HG03558 (cell line): ENCODE measurements around the gene HOXD13.
A peak's percentile ranks its signal among the peaks of the same experiment; 100 is the strongest.

ENCODE experiments used
- ATAC-seq: cut with Tn5 transposase; IDR thresholded peaks from one replicate; pipeline ENCODE4 v1.9.1; 2021; ENCODE audit warnings: moderate number of reproducible peaks; ENCODE audit not compliant: unreplicated experiment; ENCODE audit errors: extremely low read depth

Gene HOXD13

DNA sequence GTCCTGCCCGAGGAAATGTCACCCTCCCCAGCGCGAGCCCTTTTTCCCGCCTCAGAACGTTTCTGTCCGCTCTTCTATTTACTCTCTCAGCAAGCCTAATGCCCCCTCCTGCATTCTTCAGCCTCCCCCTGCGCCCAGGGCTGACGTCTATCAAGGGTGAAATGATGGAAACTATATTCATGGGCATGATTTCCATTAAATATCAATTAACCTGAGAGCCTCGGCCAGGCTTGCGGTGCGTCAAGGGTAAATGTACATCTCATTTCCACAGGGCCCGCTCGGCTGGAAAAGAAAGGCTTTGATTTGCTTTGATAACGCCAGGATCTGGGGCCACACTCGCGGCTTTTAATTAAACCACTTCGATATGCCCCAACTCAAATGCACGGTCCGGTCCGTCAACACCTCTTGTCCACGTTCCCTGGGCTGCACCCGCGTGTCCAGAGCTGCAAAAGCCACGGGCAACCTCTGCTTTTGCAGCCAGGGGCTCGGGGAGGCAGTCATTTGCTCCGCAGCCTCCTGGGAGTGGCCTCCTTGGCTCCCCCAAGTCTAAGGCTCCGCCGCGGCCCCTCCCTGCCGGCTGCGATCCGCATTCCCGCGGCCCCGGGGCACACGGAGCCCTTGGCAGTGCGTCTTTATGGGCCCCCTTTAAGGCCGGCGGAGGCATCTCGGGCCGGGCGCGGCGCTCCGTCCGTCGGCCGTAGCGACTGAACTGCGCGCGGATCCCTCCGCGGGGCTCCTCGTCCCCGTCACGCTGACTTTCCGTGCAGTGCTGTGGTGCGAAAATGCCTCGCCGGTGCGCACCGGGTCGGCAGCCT lies 36.7 kb downstream of the HOXD13 start, which contains the start of gene HOXD8:
Gene HOXD8, plus strand, starts transcription at position 724 of the 815 bp plus-strand sequence. CDS start 662 bp downstream, outside the sequence.
- no peak for ATAC-seq

- ATAC-seq, result no peak
These were observed 37.3 kb downstream of the HOXD13 start for GRCh38 chr2:176129813-176130146.

GRCh38 chr2:176130147-176130956 lies 37.8 kb downstream of the HOXD13 start:
- ATAC-seq, result no peak

- no peak for ATAC-seq
These were observed 38.7 kb downstream of the HOXD13 start for GRCh38 chr2:176130957-176131847.

GRCh38 chr2:176131848-176132158 lies 39.3 kb downstream of the HOXD13 start:
- ATAC-seq, result no peak

DNA sequence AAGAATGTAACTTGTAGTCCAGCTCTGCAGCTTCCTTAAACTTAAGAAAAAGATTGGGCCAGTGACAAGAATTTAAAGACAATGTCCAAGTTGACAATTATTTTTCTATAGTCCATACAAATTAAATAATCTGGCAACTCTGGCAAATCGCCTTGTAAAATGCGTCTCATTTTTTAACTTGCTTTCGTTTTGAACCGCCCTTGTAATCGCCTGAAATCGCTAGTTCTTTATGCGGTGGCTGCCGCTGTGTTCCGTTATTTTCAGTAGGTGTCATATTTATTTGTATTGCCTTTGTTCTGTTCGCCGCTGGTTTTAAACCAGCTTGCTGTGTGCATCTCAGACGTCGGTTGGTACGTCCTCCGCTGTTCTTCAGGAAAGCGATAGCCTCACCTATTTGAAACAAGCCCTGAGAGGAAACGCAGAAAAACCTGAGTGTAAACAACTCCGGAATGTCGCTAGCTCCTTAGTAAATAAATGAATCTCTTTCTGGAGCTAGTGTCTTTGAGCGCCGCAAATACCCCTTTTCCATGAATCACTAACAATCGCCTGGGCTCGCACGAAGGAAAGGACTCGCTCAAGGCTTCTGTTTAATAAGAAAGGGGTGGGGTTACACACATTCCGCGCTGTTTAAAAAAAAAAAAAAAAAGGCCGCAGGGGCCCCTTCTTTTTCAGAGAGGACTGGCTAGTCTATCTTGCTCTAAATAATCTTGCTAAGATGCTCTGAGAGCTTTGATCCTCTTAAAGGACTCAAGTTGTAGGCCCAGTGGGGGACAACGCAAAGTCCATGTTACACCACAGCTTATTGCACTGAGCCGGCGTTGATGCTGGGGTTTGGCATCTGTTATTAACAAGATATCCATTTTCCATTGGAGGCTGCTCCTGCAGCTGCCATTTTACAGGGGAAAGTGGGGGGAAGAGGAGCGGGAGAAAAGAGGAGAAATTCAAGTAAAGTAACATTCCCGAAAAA lies 40.0 kb downstream of the HOXD13 start:
- no peak for ATAC-seq

DNA sequence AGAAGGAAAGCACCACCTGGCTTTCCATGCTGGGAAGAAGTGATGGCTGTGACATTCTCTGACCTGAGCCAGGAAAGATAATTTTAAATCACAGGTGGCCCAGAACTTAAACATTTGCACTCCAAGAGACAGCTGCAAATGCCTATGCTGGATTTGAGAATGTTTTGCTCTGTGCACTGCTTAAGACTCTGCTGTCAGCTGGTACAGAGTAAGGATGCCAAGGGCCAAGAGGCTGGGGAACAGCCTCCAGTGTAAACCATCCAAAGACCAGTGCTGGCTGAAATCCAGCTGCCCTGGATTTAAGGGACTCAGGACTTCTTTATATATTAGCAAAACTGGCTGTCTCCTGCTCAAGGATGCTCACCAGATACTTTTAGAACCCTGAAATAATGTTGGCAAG lies 40.9 kb downstream of the HOXD13 start:
- no peak for ATAC-seq

- ATAC-seq, result no peak
These were observed 41.5 kb downstream of the HOXD13 start for GRCh38 chr2:176134035-176134434.

DNA sequence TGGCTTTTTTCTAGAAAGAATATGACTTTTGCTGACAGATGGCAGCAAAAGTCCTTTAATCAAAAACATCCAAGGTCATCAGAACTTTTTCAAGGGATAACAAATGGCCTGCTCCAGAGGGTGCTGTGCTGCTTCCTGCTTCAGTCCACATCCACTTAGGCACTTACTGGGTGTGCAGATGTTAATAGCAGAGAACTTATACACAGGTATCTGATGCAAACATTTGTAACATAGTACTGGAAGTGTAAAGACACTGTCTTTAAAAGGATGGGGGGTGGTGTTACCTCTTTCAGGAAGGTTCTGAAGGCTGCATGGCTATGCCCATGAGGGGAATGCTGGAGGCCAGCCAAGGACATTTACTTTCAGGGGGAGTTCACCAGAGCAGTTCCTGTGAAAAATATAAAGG lies 42.5 kb downstream of the HOXD13 start:
- ATAC-seq, result no peak

GRCh38 chr2:176136374-176137251 lies 44.1 kb downstream of the HOXD13 start:
- ATAC-seq, result no peak

GRCh38 chr2:176137252-176137580 lies 44.7 kb downstream of the HOXD13 start:
- ATAC-seq, result no peak

GRCh38 chr2:176137906-176138305 lies 45.4 kb downstream of the HOXD13 start:
- no peak for ATAC-seq

GRCh38 chr2:176138526-176138922 lies 46.0 kb downstream of the HOXD13 start:
- ATAC-seq, result no peak

GRCh38 chr2:176138923-176139660 lies 46.6 kb downstream of the HOXD13 start:
- no peak for ATAC-seq

DNA sequence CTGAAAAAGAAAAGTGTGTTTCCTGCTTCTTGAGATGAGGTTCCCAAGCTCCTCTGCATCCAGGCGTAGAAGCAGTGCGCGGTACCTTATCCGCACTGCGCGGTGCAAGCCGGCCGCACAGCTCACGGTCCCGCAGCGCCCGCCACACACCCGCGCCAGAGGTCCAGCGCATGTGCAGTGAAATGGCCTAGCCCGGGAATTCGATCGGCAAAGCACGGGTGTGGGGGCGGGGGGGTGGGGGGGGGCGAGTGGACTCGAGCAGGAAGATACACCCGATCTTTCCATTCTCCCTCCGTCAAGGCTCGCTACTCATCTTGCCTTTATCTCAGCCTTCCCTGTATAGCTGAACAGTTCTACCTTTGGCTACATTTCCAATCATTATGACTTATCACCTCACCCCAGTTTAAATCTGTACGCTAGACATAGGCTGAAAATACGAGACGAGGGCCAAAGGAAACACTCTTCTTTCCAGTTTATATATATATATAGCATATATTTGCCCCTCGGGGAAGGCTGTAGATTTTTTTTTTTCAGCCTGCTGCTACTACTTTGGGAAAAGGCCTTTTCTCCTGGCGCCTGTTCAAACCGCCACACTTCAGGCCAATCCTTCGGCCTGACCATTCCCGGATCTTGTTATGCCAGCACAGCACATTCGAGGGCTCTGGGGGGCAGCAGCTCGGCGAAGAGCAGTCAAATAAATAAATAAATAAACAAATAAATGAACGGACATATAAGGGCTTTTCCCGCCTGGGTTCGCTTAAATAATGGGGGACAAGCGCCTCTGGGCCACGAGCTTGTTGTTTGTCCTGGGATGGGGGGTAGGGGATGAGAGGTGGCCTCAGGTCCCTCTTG lies 47.4 kb downstream of the HOXD13 start:
- no peak for ATAC-seq

- ATAC-seq, result peak; percentile 62
These were observed 48.2 kb downstream of the HOXD13 start for GRCh38 chr2:176140513-176141317.
